LHCN-M2 (cell line): ENCODE data around the gene CHRNA4. TPM values are rescaled to one million over a fixed set of nuclear protein-coding genes. Genes with fewer than 3 reads are reported as not detected.
"Not testable (repeated sequence)": the region's sequence is repeated elsewhere in the genome, so short reads cannot be mapped to it uniquely, and the experiment has no call there.

Experiments
- DNase-seq: peaks from one replicate; pipeline ENCODE4 v3.0.0-alpha.2; 2012; ENCODE audit warnings: low read depth
- total RNA-seq: library from RNA; depleted of rRNA; stranded (reverse); fragments of >200 nt; gene quantifications from 2 replicates; pipeline ENCODE4 v1.2.3, GENCODE V29; 2014

CHRNA4 gene
- total RNA-seq, 1 experiment from 2014 or later, result not detected

DNA sequence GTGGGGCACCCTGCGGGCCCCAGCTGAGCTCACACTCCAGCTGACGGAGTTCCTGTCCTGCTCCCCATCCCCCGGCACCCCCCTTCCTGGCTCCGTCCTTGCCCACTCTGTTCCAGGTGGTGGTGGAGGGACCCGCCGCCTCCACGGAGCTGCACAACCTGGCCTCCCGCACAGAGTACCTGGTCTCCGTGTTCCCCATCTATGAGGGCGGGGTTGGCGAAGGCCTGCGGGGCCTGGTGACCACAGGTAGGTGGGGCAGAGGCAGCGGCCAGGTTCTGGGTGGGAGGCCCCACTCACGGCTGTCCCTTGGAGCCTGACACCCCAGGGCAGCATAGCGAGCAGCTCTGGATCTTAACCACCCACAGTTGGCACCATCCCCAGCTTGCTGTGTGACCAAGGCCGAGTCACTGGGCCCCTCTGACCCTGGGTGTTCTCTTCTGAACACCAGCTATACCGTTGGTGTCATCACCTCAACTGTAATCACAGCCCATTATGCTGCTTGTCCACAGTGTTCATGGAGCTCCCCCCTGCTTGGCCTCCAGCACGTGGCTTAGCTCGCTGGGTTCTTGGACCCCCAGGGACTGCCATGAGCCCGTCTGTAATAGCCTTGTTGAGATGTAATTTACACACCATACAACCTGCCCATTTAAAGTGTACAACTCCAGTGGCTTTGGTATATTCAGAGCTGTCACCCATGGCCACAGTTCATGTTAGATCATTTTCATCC is 50.7 kb downstream of the CHRNA4 start:
- peak; percentile 23 for DNase-seq

DNA sequence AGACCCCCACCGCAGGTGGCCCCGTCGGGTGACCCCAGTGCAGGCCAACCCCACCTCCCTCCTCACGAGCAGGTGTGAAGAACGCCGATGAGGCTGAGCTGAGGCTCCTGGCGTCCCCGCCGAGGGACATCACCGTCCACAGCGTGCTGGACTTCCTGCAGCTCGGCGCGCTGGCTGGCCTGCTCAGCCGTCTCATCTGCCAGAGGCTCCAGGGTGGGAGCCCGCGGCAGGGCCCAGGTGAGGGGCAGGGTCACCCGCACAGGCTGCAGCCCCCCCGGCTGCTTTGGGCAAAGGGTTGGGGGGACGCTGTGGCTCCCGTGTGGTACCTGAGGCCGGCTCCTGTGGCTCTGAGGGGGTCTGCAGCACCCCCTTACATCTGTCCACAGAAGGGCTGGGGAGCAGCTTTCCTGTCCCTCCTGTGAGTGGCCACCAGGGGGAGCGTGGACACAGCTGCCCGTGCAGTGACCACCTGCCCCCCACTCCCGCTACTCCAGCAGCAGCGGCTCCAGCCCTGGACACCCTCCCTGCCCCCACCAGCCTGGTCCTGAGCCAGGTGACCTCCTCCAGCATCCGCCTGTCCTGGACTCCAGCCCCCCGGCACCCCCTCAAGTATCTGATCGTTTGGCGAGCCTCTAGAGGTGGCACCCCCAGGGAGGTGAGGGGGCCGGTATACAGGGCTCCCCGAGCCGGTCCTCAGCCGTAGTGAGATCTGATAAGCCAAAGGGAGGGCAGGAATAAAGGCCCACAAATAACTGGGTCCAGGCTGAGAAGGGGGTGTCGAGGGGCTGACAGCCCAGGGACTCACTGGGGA is 51.7 kb downstream of the CHRNA4 start:
- peak; percentile 15 for DNase-seq

DNA sequence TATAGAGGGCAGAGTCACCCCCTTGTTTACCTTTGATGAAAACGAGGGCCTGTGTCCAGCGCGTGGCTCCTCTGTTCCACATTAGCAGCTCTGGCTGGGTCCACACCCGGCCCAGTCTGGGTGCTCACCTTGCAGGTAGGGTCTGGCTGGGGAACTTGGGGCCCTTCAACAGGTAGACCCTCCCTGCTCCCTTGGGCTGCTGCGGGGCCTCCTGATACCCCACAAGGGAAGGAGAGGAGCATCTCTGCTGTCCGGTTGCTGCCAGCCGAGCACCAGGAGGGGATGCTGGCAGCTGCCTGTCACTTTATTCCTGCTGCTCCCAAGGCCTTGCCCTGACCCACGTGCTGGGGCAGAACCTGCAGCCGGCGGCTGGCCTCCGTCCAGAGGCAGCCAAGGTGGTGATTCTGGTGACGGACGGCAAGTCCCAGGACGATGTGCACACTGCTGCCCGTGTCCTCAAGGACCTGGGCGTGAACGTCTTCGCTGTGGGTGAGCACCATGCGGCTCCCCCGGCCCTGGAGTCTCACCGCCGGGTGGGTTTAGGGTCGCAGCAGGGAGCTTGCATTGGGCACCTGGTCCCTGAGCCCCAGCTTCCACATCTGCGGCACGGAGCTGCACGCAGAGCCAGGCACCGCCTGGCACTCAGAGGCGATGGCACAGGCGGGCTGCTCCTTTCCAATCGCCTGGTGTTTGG is 52.8 kb downstream of the CHRNA4 start:
- DNase-seq, result no peak

DNA sequence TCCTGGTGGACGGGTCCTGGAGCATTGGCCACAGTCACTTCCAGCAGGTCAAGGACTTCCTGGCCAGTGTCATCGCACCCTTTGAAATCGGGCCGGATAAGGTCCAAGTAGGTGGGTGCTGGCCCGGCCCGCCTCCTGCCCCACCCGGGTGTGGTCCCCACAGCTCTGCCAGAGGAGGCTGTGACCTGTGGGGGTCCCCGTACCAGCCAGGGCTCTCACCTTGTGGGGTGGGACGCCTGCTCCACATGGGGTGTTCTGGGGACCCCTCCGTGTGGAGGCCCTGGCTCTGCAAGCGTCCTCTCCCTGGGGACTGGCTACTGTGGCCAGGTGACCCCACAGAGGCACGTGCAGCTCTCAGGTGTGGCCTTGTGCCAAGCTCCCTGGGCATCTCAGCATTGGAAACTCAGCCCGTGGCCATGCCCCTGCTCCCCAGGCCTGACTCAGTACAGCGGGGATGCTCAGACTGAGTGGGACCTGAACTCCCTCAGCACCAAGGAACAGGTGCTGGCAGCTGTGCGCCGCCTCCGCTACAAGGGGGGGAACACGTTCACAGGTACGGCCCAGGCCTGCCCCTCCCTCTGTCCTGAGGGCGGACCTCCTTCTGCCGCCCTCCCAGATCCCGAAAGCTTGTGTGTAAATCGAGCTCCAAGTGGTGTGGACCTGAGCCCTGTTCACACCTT is 53.5 kb downstream of the CHRNA4 start:
- no peak for DNase-seq

DNA sequence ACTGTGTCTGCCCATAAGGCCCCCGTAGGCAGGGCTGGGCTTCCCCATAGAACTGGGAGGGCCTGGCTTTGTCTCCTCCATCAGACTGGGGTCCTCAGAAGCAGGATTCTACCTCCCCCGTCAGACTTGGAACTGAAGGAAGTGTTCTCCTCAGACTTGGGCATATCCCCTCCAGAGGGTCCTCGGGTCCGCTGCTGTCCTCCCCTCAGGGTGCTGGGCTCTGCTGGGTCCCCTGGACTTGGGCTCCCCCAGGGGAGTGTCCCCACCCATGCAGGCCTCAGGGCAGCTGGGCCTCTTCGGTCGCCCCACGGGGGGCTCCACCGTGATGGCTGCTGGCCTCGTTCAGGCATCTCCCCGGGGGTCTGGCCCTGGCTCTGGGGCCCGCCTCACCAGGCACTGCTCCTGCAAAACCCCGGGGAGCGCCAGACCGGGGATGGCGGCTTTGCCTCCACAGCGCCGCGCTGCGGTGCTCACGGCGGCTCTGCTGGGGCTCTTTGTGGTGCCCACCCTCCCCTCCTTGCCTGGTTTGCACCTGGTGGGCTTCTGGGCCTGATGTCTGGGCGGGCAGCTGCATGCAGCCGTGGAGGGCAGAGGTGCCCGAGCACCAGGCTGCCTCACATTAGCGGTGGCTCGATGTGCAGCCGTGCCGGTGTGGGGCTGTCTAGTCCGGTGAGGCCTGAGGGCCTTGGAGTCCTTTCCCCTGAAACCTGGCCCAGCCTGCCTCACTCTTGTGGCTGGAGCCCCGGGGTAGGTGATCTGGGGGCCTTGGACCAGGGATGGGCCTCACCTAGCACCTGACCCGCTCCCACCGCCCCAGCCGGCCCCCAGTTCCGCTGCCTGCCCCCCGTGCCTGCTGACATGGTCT is 54.2 kb downstream of the CHRNA4 start:
- no peak for DNase-seq

DNA sequence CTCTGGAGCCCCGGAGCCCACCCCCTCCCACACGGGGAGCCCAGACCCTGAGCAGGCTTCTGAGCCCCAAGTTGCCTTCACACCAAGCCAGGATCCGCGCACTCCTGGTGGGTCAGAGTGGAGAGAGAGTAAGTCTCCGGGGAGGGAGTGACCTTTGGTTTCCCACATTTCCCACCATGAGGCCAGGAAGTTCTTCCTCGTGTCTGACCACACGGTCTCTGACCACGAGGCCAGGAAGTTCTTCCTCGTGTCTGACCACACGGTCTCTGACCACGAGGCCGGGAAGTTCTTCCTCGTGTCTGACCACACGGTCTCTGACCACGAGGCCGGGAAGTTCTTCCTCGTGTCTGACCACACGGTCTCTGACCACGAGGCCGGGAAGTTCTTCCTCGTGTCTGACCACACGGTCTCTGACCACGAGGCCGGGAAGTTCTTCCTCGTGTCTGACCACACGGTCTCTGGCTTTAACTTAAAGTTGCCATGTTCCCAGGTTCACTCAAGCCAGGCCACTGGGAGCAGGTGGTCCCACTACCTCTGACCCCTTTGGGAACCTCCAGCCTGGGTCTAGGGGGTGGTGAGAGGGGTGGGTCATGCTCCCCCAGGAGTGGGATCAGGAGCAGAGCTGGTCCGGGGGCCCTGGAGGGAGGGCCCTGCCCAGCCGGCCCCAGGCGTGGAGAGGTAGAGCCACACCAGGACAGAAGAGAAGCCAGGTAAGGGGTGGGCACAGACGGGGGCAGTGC is 55.0 kb downstream of the CHRNA4 start:
- DNase-seq, result not testable (repeated sequence)

DNA sequence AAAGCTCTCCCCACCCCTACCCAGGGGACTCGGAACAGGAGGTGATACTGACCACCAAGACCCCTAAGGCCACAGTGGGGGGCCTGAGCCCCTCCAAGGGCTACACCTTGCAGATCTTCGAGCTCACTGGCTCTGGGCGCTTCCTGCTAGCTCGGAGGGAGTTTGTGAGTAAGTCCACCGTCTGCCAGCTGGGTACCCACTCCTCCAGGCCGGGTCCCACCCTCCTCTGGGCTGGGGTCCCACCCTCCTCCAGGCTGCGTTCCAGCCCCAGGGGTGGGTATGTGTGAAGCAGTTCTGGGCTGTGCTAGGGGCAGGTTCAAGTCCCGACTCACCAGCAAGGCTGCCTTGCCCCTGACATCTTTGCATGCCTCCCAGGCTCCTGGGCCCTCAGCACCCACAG is 55.8 kb downstream of the CHRNA4 start:
- no peak for DNase-seq

DNA sequence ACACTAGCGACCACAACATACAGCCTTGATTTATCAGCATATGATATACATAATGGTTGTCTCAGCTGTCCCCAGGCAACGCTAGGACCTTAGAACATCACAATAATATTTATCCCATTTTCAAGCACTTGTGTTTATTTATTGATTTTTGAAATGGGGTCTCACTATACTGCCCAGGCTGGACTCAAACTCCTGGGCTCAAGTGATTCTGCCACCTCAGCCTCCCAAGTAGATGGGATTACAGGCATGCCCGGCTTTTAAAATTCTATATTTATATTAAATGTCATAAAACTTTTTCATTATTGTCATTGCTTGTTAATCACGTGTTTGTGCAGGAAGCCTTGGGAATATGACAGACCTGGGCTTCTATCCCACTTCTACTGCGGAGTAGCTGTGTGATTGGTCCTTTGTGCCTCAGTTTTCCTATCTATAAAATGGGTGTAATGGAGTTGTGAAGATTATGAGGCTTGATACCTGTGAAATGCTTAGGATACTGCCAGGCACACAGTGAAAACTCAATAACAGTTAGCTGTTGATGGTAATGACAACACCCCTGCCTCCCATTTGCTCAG is 58.0 kb downstream of the CHRNA4 start:
- DNase-seq, result no peak

DNA sequence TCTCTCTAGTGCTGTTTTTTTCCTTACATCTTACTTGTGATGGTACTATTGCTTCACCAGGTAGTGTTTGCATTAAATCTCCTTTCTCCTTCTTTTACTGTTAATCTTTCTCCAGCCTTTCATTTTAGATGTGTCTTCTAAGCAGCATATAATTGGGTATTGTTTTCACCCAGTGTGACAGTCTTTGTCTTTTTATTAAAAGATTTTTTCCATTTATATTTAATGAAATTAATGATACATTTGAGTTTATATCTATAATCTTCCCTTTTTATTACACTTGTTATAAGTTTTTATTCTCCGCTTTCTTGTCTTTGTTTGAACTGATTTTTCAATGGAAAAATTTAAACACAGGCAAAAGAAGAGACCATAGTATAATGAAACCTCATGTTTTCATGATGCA is 59.5 kb downstream of the CHRNA4 start:
- DNase-seq, result no peak

DNA sequence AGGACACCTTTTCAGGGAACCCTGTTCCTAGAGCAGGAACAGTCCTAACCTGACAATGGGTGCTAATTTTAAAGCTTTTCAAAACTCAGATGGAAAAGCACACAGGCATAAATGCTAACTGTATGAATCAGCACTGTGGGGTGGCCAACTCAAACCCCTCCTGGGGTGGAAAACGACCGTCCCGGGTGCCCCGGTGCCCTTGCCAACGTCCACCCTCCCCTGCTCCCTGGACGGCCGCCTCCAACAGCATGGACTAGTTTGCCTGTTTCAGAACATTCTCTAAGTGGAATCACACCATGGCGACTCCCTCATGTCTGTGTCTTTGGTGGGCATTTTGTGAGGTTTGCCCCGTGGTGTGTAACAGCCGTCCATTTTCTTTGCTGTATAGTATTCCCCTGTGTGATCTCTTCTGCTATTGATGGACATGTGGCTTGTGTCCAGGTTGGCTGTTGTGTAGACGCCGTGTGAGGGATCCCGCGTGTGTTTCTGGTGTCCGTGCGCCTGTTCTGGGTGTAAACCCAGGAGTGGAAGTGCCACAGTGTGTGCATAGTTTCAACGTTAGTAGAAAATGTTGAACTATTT is 62.3 kb downstream of the CHRNA4 start:
- no peak for DNase-seq

DNA sequence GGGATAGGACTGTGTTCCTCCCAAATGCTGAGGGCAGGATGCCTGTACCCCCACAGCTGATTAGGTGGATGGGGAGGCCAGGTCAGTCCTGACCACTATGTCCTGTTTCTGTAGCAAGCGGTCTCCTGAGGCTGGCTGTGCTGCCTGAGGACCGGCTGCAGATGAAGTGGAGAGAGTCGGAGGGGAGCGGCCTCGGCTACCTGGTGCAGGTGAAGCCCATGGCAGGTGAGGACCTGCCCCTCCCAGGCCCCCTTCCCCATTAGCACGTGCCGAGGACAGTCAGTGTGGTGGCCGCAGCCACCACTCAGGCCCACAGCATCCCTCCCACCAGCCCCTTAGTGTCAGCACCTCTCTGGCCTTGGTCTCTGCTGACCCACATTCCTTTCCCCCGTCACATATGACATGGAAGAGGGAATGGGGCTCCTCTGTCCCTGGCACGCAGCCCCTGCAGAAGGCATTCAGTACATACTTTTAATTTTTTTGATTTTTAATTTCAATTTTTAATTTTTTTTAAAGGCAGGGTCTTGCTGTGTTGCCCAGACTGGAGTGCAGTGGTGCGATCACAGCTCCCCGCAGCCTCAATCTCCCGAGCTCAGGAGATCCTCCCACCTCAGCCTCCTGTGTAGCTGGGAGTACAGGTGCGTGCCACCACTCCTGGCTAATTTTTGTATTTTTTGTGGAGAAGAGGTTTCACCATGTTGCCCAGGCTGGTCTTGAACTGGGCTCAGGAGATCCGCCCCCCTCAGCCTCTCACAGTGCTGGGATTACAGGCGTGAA is 63.2 kb downstream of the CHRNA4 start:
- no peak for DNase-seq

DNA sequence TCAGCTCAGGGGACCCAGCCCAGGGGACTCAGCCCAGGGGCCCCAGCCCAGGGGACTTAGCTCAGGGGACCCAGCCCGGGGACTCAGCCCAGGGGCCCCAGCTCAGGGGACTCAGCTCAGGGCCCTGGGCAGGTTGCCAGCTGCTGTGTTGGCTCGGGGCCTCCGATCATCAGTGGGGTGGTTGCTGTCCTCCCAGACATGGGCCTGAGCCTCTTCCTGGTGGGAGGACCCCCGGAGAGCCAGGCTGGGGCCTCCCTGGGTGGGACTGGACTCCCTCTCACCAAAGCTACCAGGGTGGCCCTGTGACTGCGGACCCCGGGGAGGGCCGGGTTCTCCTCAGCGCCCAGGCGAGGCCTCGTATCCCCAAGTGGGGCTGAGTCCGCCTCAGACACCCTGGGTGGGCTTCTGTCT is 63.8 kb downstream of the CHRNA4 start:
- DNase-seq, result no peak

DNA sequence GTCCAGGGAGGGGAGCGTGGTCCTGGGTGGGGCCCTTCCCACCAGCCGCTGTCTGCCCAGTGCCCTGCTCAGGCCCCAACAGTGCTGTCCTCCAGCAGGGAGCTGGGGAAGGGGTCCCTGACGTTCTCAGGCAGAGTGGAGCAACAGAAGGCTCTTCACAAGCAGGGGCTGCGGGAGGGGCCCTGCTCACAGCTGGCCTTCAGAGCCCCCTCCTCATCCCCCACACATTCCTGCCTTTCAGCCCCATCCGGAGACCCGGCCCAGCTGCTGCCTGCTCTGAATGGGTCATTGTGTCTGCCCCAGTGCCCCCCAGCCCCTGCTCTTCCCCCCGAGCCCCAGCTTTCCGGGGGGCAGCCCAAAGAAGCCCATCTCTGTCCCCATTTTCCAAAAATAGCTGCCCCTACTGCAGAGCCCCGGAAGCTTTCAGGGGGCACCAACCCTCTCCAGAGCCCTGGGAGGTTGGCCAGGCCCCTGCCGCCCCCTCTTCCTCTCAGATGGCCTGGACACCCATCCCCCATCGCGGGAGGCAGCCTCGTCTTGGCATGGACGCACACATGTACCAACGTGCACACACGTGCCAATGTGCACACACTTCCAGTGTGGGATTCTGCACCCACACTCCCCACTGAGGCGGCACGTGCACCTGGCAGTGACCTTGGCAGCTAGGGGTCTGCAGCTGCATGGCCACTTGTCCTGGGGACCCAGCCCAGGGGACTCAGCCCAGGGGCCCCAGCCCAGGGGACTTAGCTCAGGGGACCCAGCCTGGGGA is 64.4 kb downstream of the CHRNA4 start:
- no peak for DNase-seq

DNA sequence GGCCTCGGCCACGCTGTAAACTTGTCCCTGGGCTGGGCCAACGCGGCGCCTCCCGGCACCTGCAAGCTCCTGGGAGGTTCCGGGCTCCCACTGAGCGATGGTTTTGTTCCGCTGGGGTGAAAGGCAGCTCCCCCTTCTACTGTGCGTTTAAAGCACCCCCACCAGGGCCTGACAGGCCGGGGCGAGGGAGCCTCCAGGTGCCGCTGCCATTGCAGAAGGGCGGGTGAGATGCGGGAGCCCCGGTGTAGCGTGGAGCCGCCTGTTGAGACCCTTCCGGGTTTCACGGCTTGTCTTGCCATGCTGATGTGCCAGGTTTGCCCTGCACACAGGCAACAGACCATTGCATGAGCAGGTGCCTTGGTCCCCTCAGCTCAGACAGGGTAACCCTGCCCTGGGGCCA is 65.3 kb downstream of the CHRNA4 start:
- DNase-seq, result no peak

DNA sequence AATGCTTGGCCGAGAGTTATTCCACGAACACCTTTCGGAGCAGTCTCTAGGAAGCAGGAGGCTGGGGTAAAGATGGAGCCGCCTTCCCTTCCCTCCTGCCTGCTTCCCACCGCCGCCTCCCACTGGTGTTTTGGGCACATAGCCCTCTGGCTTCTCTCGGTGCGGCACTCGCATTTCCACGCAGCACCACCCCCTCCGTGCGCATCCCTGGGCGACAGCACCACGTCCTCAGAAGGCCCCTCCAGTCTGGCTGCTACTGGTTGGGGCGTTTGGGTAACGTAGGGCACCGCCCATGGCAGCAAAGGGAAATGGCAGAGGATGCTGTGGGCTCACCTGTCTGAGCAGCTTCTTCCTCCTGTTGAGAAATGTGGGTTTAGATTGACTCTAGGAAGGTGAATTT is 65.7 kb downstream of the CHRNA4 start:
- no peak for DNase-seq

DNA sequence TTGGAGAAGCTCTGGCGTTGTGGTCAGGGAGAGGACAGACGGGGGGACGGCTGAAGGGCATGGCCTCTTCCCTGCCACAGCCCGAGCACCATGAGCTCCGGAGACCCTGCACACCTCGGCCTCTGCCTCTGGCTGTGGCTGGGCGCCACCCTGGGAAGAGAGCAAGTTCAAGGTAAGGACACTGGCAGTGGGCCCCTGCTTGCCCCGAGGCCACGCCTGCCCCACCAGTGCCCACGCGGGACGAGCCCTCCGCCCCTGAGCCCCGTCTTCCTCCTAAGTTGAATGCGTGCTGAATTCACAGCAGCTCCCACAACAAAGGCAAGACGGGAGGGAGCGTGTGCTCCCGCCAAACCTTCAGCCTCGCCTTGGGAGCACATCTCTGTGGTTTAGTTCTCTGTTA is 66.1 kb downstream of the CHRNA4 start:
- no peak for DNase-seq

DNA sequence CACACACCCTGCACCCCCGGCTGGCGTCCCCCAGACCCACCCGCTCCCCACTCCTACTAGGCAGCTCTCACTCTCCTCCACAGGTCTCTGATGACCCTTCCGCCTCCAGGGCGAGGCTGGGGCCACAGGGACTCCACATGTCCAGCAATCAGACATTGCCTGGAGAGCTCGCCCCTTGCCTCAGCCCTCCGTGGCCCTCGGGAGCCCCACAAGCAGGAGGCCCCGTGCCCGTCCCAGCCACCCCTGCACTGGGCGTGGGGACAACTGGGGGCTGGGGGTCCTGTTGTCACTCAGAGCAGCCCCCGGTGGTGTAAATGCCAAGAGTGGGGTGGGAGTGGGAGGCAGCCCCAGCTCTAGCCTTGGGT is 66.6 kb downstream of the CHRNA4 start:
- no peak for DNase-seq
